Measurements from ENCODE around the gene OR51I1.

Gene OR51I1

GRCh38 chr11:5476186-5476819 lies 35.0 kb upstream of the OR51I1 start:
- no peak overlapping the region for H3K27ac ChIP-seq
- no peak for TF ChIP-seq ZFX (IDR thresholded peaks at IDR 0.05; ENCODE audit: borderline replicate concordance)
- TF ChIP-seq CTCF (IDR thresholded peaks at IDR 0.05): peak; percentile 85

GRCh38 chr11:5473921-5474320 lies 32.6 kb upstream of the OR51I1 start:
- no peak overlapping the region for H3K27ac ChIP-seq
- TF ChIP-seq CTCF (IDR thresholded peaks at IDR 0.05) (no peak), ZFX (IDR thresholded peaks at IDR 0.05; ENCODE audit: borderline replicate concordance) (no peak)

GRCh38 chr11:5467527-5467926 lies 26.2 kb upstream of the OR51I1 start:
- TF ChIP-seq CTCF (IDR thresholded peaks at IDR 0.05): no peak
- TF ChIP-seq ZFX (IDR thresholded peaks at IDR 0.05; ENCODE audit: borderline replicate concordance): no peak
- H3K27ac ChIP-seq: no peak overlapping the region

GRCh38 chr11:5460983-5461621 lies 19.8 kb upstream of the OR51I1 start:
- H3K27ac ChIP-seq: no peak overlapping the region
- TF ChIP-seq ZFX (IDR thresholded peaks at IDR 0.05; ENCODE audit: borderline replicate concordance): no peak
- no peak for TF ChIP-seq CTCF (IDR thresholded peaks at IDR 0.05)

- H3K27ac ChIP-seq: no peak overlapping the region
- no peak for TF ChIP-seq ZFX (IDR thresholded peaks at IDR 0.05; ENCODE audit: borderline replicate concordance)
- TF ChIP-seq CTCF (IDR thresholded peaks at IDR 0.05): no peak
These were observed 8.1 kb upstream of the OR51I1 start for GRCh38 chr11:5449432-5449831.

- H3K27ac ChIP-seq: no peak within 1 kb of the TSS
- no peak for TF ChIP-seq ZFX (IDR thresholded peaks at IDR 0.05; ENCODE audit: borderline replicate concordance)
These were observed 7.7 kb upstream of the OR51I1 start, which contains the start of gene OR51I2 for GRCh38 chr11:5449023-5449422. Gene OR51I2 (plus strand): TSS chr11:5449323. CDS start chr11:5453489, 4,166 bp downstream.

GRCh38 chr11:5443835-5444393 lies 2.6 kb upstream of the OR51I1 start:
- TF ChIP-seq CTCF (IDR thresholded peaks at IDR 0.05) (no peak), ZFX (IDR thresholded peaks at IDR 0.05; ENCODE audit: borderline replicate concordance) (no peak)
- no peak overlapping the region for H3K27ac ChIP-seq

Data from 22Rv1 (cell line).